Colonic mucosa (tissue), 4 donors: ENCODE results near the gene XIST. TPM values are rescaled to one million over a fixed set of nuclear protein-coding genes. Genes with fewer than 3 reads are reported as not detected.

Experiments used
- DNase-seq: peaks from one replicate; pipeline ENCODE4 v3.0.0-alpha.2; 2020
- H3K27ac ChIP-seq: fragments of 200-600 bp; one replicate; pipeline ENCODE4 v1.8.0; 2021
- H3K27me3 ChIP-seq: fragments of 200-600 bp; one replicate; pipeline ENCODE4 v1.8.0; 2021
- H3K36me3 ChIP-seq: fragments of 200-600 bp; one replicate; pipeline ENCODE4 v1.8.0; 2021
- H3K4me1 ChIP-seq: fragments of 200-600 bp; one replicate; pipeline ENCODE4 v1.8.0; 2021; ENCODE audit warnings: mild to moderate bottlenecking
- H3K4me3 ChIP-seq: fragments of 200-600 bp; one replicate; pipeline ENCODE4 v1.8.0; 2021
- H3K9ac ChIP-seq, 2 donors: one replicate each; pipeline ENCODE4 v1.7.0; 2013; ENCODE audit warnings: control low read depth in 2 of 2, low read depth in 2 of 2, low read length in 2 of 2
- H3K9me3 ChIP-seq: fragments of 200-600 bp; one replicate; pipeline ENCODE4 v1.8.0; 2021
- intact Hi-C: fragments of 100-400 bp; cut with DNase I; formaldehyde crosslinking; loops from one replicate; pipeline ENCODE4 v1.14.1; 2022
- total RNA-seq, 2 donors: library from RNA; stranded (reverse); fragmentation: NEBNext Ultra II Directional in 1 of 2; extraction: Animal tissue kit (Norgen Biotek cat#: 25700) in 1 of 2; gene quantifications; one replicate each; pipeline ENCODE4 v1.2.1, GENCODE V29; 2021
- TF ChIP-seq, protein P1 (sequence below): fragments of 200-600 bp; IDR thresholded peaks from one replicate; pipeline ENCODE4 v1.8.0; 2022; ENCODE audit warnings: antibody characterized with exemption, mild to moderate bottlenecking
- donor health status: healthy.
- donor health status: DM: no; HTN: no; CAD: no.
- donor health status: DM: no; HTN: no; CAD: no.

XIST gene
- total RNA-seq, 2 donors from 2014 or later, result 148 to 169 TPM

DNA sequence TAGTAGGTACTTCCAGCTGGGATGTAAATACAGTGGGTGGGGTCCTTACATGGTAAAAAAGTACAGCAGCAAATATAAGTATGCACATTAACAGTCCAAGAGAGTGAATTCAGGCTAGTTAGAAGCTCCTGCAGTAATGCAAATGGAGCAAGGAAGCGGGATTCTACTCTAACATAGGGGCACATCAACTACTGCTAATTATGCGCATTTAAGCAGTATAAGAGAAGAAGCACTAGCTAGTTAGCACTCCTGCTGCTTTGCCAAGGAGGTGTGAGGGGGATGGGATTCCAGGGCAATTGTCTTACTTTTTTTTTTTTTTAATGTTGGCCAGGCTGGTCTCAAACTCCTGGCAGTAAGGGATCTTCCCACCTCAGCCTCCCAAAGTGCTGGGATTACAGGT is 5.4 kb downstream of the XIST start:
- Histone ChIP-seq H3K9ac (no peak overlapping the region), H3K4me3 (no peak overlapping the region), H3K27ac (no peak overlapping the region), H3K4me1 (no peaks in the 10 kb centered on the region), H3K9me3 (no peaks in the 10 kb centered on the region), H3K27me3 (no peaks in the 10 kb centered on the region), H3K36me3 (no peaks in the 10 kb centered on the region)
- TF ChIP-seq, protein P1, sequence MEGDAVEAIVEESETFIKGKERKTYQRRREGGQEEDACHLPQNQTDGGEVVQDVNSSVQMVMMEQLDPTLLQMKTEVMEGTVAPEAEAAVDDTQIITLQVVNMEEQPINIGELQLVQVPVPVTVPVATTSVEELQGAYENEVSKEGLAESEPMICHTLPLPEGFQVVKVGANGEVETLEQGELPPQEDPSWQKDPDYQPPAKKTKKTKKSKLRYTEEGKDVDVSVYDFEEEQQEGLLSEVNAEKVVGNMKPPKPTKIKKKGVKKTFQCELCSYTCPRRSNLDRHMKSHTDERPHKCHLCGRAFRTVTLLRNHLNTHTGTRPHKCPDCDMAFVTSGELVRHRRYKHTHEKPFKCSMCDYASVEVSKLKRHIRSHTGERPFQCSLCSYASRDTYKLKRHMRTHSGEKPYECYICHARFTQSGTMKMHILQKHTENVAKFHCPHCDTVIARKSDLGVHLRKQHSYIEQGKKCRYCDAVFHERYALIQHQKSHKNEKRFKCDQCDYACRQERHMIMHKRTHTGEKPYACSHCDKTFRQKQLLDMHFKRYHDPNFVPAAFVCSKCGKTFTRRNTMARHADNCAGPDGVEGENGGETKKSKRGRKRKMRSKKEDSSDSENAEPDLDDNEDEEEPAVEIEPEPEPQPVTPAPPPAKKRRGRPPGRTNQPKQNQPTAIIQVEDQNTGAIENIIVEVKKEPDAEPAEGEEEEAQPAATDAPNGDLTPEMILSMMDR, result no peak
- intact Hi-C loops, result no loop called here
- DNase-seq, result no peak

DNA sequence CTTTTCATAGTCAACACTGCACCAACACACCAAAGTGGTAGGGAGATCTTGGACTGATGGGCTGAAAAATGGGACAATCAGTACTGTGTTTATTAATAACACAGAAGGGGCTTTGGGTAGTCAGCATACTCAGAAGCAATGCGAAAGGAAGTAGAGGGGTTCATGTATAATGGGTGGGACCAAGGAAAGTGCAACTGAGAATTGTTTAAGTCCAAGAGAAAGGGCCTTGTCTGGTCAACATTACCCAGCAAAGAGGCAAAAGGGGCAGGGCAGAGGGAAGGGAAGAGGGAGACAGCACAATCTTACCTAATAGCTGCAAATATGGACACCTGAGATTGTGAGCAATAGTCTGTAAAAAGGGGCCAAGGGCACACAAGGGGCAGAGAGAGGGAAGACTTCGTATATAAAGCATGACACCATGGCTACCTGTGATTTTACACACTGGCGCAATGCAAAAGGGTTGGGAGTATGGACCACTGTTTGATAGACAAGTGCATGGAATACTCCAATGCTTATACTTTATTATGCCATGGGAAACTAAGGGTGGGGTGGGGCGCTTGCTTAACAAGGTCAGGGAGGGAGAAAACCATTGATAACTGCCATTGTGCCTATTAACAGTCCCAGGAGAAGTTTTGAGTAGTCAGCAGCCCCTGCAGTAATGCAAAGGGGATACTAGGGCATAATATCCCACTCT is 9.8 kb downstream of the XIST start:
- TF ChIP-seq, protein P1, result no peak
- Histone ChIP-seq H3K4me1 (no peaks in the 10 kb centered on the region), H3K9ac (no peak overlapping the region), H3K4me3 (no peak overlapping the region), H3K27me3 (no peaks in the 10 kb centered on the region), H3K36me3 (no peaks in the 10 kb centered on the region), H3K9me3 (no peaks in the 10 kb centered on the region), H3K27ac (no peak overlapping the region)
- intact Hi-C loops, result no loop called here
- no peak for DNase-seq

DNA sequence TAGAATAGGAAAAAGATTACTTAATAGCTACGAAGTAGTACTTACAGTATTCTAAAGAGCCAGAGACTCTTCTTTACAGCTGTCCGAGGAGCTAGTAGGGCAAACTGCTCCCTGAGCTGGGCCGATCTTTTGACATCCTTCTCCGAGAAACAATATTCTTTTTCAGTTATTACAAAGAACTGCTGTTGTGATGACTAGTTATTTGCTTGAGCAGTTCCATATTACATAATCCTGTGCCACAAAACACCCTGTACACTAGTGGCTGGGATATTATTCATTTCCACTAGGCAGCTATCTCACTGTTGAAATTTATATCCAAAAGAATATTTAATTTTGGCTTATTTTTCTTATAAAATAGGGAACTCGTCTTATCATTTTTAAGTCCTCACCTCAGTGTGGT is 11.2 kb downstream of the XIST start:
- H3K9me3 ChIP-seq, result no peaks in the 10 kb centered on the region
- no peak overlapping the region for H3K27ac ChIP-seq
- H3K4me3 ChIP-seq, result no peak overlapping the region
- TF ChIP-seq, protein P1, result no peak
- intact Hi-C loops, result no loop called here
- H3K36me3 ChIP-seq, result no peaks in the 10 kb centered on the region
- H3K27me3 ChIP-seq, result no peaks in the 10 kb centered on the region
- H3K4me1 ChIP-seq, result no peaks in the 10 kb centered on the region
- no peak overlapping the region for H3K9ac ChIP-seq
- DNase-seq, result no peak

DNA sequence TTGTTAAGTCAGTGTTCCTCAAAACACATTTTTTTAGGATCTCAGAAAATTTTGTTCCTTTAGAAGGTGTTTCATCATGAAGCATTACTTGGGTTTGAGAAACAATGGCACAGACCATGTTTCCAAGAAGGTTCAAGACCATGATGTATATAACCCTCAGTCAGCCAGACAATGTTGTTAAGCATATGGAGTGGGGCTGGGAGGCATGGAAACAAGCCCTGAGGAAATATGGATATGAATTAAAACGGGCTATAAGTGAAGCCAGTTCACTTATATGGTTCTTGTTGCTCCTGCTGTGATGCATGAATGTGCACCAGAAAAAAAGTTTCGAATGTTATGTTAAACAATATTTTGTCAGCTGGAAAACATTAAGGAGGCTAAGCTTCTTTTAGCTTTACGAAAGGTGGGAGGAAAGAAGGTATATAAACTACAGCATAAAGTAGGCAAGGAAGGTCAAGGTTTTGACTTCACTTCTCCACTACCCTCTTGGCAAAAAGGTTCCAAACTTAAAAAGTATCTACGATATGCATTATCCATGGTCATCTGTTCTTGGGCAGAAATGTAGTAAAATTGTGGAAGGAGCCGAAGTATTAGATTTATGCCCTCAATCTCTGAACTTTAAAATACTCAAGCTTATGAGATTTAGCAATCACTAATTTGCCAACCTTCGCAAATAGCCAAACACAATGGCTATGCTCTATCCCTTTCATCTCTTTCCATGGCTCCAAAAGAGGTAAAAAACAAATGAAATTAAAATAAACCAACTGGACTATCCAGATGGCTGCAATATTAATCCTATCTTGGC is 12.2 kb downstream of the XIST start:
- no peaks in the 10 kb centered on the region for H3K27me3 ChIP-seq
- no peaks in the 10 kb centered on the region for H3K36me3 ChIP-seq
- no peaks in the 10 kb centered on the region for H3K9me3 ChIP-seq
- no peak overlapping the region for H3K4me3 ChIP-seq
- H3K27ac ChIP-seq, result no peak overlapping the region
- DNase-seq, result no peak
- intact Hi-C loops, result no loop called here
- TF ChIP-seq, protein P1, result no peak
- H3K4me1 ChIP-seq, result no peaks in the 10 kb centered on the region
- no peak overlapping the region for H3K9ac ChIP-seq

DNA sequence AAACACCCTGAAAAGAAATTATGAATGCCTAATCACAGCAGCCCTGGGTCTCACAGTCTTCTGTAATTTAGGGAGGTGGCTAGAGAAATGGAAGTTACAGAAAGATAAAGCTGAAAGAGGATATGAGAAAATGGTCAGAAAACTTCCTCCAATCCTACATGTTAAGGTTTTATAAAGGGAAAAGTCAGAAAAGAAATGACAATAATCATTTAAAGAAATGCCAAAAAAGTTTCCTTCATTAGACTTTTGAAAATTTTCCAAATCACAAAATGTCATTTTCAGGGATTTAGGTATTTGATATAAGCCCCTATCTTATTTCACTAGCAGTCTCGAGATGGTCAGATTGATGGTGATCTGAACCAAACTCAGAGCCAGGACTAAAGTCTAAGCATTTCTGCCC is 13.4 kb downstream of the XIST start:
- H3K27me3 ChIP-seq, result no peaks in the 10 kb centered on the region
- H3K36me3 ChIP-seq, result no peaks in the 10 kb centered on the region
- H3K4me3 ChIP-seq, result no peak overlapping the region
- no peaks in the 10 kb centered on the region for H3K4me1 ChIP-seq
- no peak overlapping the region for H3K9ac ChIP-seq
- no peak overlapping the region for H3K27ac ChIP-seq
- intact Hi-C loops, result no loop called here
- DNase-seq, result no peak
- no peaks in the 10 kb centered on the region for H3K9me3 ChIP-seq
- TF ChIP-seq, protein P1, result no peak
